Panc1 (cell line): ENCODE results near the gene HTATIP2. TPM values are rescaled to one million over a fixed set of nuclear protein-coding genes. Genes with fewer than 3 reads are reported as not detected.

Experiments used
- ATAC-seq: fragments of 200-7000 bp; cut with Tn5 transposase; 2 replicates; pipeline ENCODE4 v1.9.1; 2020; ENCODE audit warnings: mild to moderate bottlenecking, moderate library complexity
- Bru-seq: library from RNA; stranded (reverse); fragments of 400-500 nt; gene quantifications from one replicate; lab custom pipeline; 2021; lab: Mats Ljungman, UMichigan
- BruChase-seq, 2 experiments: library from RNA; stranded (reverse); fragments of 400-500 nt; gene quantifications; one replicate each; lab custom pipeline; 2021; lab: Mats Ljungman, UMichigan
- BruUV-seq: library from RNA; stranded (reverse); fragments of 400-500 nt; replicated peaks from 2 replicates; lab custom pipeline; 2021; lab: Mats Ljungman, UMichigan
- CTCF ChIA-PET: fragments of 300-600 bp; sonication (Branson Sonifier 250); formaldehyde crosslinking; loops from one replicate; lab custom pipeline; 2022; ENCODE audit warnings: antibody characterized with exemption; lab: Charles Lee
- POLR2A ChIA-PET: fragments of 300-600 bp; sonication (Branson Sonifier 250); formaldehyde crosslinking; loops from one replicate; lab custom pipeline; 2022; ENCODE audit warnings: antibody characterized with exemption; lab: Charles Lee
- DNase-seq: peaks from one replicate; pipeline ENCODE4 v3.0.0-alpha.2; 2010; ENCODE audit warnings: low read depth, low spot score
- H3K27ac ChIP-seq: 2 replicates; pipeline ENCODE4 v1.5.1; 2011; ENCODE audit warnings: mild to moderate bottlenecking, low read length, inconsistent platforms
- H3K27me3 ChIP-seq: fragments of 200-500 bp; sonication (Bioruptor generic); 2 replicates; pipeline ENCODE4 v1.6.0; 2014; ENCODE audit warnings: low read length, inconsistent platforms; ENCODE audit not compliant: control insufficient read depth, insufficient read depth
- H3K36me3 ChIP-seq: fragments of 200-500 bp; sonication (Bioruptor generic); 2 replicates; pipeline ENCODE4 v1.5.1; 2014; ENCODE audit warnings: inconsistent platforms, mild to moderate bottlenecking, low read length, moderate library complexity; ENCODE audit not compliant: control insufficient read depth, insufficient read depth
- H3K4me1 ChIP-seq: 2 replicates; pipeline ENCODE4 v1.5.1; 2011; ENCODE audit warnings: inconsistent platforms, mild to moderate bottlenecking, low read length, moderate library complexity; ENCODE audit not compliant: control insufficient read depth, insufficient read depth
- H3K4me3 ChIP-seq, 2 experiments: 2 replicates each; pipeline ENCODE4 v1.5.1; 2011 to 2012; ENCODE audit warnings: low read depth in 2 of 2, low read length in 2 of 2, mild to moderate bottlenecking in 2 of 2, inconsistent platforms in 1 of 2, moderate library complexity in 1 of 2
- H3K9me3 ChIP-seq: fragments of 200-500 bp; sonication (Bioruptor generic); 2 replicates; pipeline ENCODE4 v1.5.1; 2014; ENCODE audit warnings: low read depth, mild to moderate bottlenecking, inconsistent platforms, low read length, moderate library complexity; ENCODE audit not compliant: control insufficient read depth, insufficient read depth
- POLR2AphosphoS5 ChIP-seq: IDR thresholded peaks from 2 replicates; pipeline ENCODE4 v1.6.1; 2012; ENCODE audit warnings: mild to moderate bottlenecking, low read depth, low read length, moderate library complexity
- SIN3A ChIP-seq: IDR thresholded peaks from 2 replicates; pipeline ENCODE4 v1.6.1; 2012; ENCODE audit warnings: low read depth, mild to moderate bottlenecking, low read length, moderate library complexity, borderline replicate concordance; ENCODE audit not compliant: insufficient read depth
- TCF7L2 ChIP-seq: IDR thresholded peaks from 2 replicates; pipeline ENCODE4 v1.6.1; 2011; ENCODE audit warnings: mild to moderate bottlenecking, low read depth, low read length, inconsistent platforms
- in situ Hi-C: cut with HindIII; loops from 2 replicates; pipeline ENCODE4 v1.10.0; 2016; ENCODE audit warnings: low sequenced_read_pairs, low pct_unique_long_range_greater_than_20kb
- intact Hi-C: fragments of 100-400 bp; cut with micrococcal nuclease; formaldehyde crosslinking; loops from one replicate; pipeline ENCODE4 v1.10.0; 2022; ENCODE audit not compliant: unreplicated experiment
- long read RNA-seq: library from polyadenylated mRNA; unstranded; transcript quantifications from one replicate; pipeline ENCODE4 v2.0.0, GENCODE V29; 2021; ENCODE audit not compliant: unreplicated experiment
- polyA plus RNA-seq: library from polyadenylated mRNA; unstranded; fragments of >200 nt; gene quantifications from one replicate; pipeline ENCODE4 v1.2.1, GENCODE V29; 2012; ENCODE audit warnings: missing spikeins; ENCODE audit not compliant: insufficient read length
- total RNA-seq: library from RNA; stranded (reverse); gene quantifications from one replicate; pipeline ENCODE4 v1.2.1, GENCODE V29; 2021; ENCODE audit not compliant: unreplicated experiment
- TF ChIP-seq, protein P1 (sequence below), 2 experiments: IDR thresholded peaks; 2 replicates each; pipeline ENCODE4 v1.6.1; 2011 to 2012; ENCODE audit warnings: low read depth in 2 of 2, control low read depth in 1 of 2, low read length in 1 of 2, mild to moderate bottlenecking in 1 of 2, moderate library complexity in 1 of 2; ENCODE audit not compliant: insufficient read depth in 1 of 2
- TF ChIP-seq, protein P2 (sequence below): fragments of 450-650 bp; IDR thresholded peaks from 2 replicates; pipeline ENCODE4 v1.5.1; 2017; ENCODE audit warnings: mild to moderate bottlenecking

Gene HTATIP2
- total RNA-seq (68.9 TPM), Bru-seq, nascent RNA (percentile 69 among the genes with signal in this experiment), BruChase-seq, experiment 1, labeled RNA remaining after a 2-hour chase (percentile 64 among the genes with signal in this experiment), BruChase-seq, experiment 2, labeled RNA remaining after a 6-hour chase (percentile 75 among the genes with signal in this experiment)
- polyA plus RNA-seq = 65.5 TPM
- long read RNA-seq, transcript HTATIP2-202 (6 exons, 886 nt) = minor isoform, 13 of 144 reads
- long read RNA-seq, transcript HTATIP2-203 (6 exons, 967 nt) = minor isoform, 13 of 144 reads
- long read RNA-seq, transcript HTATIP2-204 (5 exons, 1,748 nt) = minor isoform, 9 of 144 reads
- long read RNA-seq, transcript HTATIP2-201 (6 exons, 1,477 nt) = major isoform, 95 of 144 reads
- long read RNA-seq, partial matches to known transcripts = 7 of 144 reads
- long read RNA-seq, other reads (novel, unspliced or antisense) = 6 of 144 reads

DNA sequence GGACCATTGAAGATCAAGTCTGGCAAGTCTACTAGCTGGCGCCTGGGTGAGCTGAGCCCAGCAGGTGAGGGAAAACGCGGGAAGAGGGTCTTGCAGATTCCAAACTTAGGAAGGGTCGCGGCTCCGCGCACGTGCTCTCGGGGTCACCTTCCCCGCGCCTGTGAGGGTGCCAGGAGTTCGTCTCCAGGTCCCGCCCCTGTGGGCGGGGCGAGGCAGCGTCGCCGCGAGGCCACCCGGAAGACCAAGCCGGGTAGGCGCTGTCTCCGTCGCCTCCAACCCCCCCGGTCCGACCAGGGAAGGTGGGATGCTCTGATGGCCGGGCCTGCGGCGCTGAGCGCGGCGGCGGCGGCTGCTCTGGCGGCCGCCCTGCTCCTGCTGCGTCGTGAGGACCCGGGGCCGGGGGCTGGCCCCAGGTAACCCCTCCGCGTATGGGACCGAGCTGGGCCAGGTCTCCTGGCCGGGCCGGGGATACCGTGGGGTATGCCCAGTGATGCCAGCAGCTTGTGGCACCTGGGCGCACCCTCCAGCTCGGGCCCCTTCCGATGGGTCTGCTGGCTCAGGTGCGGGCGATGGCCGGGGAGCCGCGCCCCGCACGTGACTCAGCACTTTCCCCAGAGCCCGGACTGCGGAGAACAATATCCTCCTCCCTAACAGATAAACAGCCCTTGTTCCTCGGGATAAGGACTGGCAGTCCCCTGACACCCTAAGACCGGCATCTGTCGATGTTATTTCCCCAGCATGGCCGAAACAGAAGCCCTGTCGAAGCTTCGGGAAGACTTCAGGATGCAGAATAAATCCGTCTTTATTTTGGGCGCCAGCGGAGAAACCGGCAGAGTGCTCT, at the start of gene HTATIP2:
Gene HTATIP2, plus strand, starts transcription at position 215 of the 841 bp plus-strand sequence. Its CDS starts 524 bp downstream, at position 739.
- Histone ChIP-seq H3K27ac (peak within 1 kb of the TSS; percentile 95), H3K27me3 (no peaks in the 10 kb centered on the region), H3K4me3 (peak within 1 kb of the TSS; percentile 70 to 89), H3K4me1 (peaks cover 40% of the 10 kb centered on the region), H3K36me3 (no peaks in the 10 kb centered on the region), H3K9me3 (no peaks in the 10 kb centered on the region)
- BruUV-seq = TSS peak; percentile 79
- TF ChIP-seq SIN3A (peak; percentile 43; the same call in 1 of the 2 replicates), POLR2AphosphoS5 (peak; percentile 52)
- TF ChIP-seq, protein P1, sequence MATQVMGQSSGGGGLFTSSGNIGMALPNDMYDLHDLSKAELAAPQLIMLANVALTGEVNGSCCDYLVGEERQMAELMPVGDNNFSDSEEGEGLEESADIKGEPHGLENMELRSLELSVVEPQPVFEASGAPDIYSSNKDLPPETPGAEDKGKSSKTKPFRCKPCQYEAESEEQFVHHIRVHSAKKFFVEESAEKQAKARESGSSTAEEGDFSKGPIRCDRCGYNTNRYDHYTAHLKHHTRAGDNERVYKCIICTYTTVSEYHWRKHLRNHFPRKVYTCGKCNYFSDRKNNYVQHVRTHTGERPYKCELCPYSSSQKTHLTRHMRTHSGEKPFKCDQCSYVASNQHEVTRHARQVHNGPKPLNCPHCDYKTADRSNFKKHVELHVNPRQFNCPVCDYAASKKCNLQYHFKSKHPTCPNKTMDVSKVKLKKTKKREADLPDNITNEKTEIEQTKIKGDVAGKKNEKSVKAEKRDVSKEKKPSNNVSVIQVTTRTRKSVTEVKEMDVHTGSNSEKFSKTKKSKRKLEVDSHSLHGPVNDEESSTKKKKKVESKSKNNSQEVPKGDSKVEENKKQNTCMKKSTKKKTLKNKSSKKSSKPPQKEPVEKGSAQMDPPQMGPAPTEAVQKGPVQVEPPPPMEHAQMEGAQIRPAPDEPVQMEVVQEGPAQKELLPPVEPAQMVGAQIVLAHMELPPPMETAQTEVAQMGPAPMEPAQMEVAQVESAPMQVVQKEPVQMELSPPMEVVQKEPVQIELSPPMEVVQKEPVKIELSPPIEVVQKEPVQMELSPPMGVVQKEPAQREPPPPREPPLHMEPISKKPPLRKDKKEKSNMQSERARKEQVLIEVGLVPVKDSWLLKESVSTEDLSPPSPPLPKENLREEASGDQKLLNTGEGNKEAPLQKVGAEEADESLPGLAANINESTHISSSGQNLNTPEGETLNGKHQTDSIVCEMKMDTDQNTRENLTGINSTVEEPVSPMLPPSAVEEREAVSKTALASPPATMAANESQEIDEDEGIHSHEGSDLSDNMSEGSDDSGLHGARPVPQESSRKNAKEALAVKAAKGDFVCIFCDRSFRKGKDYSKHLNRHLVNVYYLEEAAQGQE (IDR thresholded peaks at IDR 0.05; ENCODE audit: insufficient read depth in 1 of 2, low read depth in 2 of 2, low read length in 1 of 2) = no peak
- intact Hi-C loops (no loop called here), in situ Hi-C loops (no loop called here)
- CTCF ChIA-PET = no interaction called here
- ATAC-seq (peak; percentile 92), DNase-seq (no peak)
- POLR2A ChIA-PET = interaction anchor here (0.6 kb wide), 1 partner anchor 427 kb away, joined by 3 read pairs; no protein-coding TSS in a partner anchor

DNA sequence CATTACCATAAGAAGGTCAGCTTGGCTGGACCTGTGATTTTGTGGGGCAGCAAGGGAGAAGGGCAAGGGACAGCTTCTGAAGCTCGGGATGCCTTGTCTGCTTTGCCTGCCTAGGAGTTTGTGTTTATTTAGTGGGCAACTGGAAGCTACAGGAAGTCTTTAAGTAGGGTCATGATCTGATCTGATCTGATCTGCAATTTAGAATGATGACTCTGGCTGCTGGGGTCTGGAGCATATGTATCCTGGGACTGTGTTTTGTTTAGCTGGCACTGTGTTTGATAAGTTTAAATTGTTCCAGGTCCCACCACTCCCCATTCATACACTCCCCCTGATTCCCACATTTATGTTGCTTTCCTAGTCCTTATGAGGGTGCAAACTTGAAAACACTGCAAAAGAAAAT, 47.7 kb upstream of the HTATIP2 start:
- TF ChIP-seq TCF7L2 (no peak), POLR2AphosphoS5 (no peak), SIN3A (no peak)
- TF ChIP-seq, protein P1 (IDR thresholded peaks at IDR 0.05; ENCODE audit: insufficient read depth in 1 of 2, low read depth in 2 of 2, low read length in 1 of 2) = no peak
- TF ChIP-seq, protein P2, sequence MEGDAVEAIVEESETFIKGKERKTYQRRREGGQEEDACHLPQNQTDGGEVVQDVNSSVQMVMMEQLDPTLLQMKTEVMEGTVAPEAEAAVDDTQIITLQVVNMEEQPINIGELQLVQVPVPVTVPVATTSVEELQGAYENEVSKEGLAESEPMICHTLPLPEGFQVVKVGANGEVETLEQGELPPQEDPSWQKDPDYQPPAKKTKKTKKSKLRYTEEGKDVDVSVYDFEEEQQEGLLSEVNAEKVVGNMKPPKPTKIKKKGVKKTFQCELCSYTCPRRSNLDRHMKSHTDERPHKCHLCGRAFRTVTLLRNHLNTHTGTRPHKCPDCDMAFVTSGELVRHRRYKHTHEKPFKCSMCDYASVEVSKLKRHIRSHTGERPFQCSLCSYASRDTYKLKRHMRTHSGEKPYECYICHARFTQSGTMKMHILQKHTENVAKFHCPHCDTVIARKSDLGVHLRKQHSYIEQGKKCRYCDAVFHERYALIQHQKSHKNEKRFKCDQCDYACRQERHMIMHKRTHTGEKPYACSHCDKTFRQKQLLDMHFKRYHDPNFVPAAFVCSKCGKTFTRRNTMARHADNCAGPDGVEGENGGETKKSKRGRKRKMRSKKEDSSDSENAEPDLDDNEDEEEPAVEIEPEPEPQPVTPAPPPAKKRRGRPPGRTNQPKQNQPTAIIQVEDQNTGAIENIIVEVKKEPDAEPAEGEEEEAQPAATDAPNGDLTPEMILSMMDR = no peak
- peaks cover 4% of the 10 kb centered on the region; the same call in 1 of the 2 replicates for H3K27me3 ChIP-seq
- no peak overlapping the region for H3K4me3 ChIP-seq
- in situ Hi-C loops (no loop called here), intact Hi-C loops (no loop called here)
- ATAC-seq (no peak), DNase-seq (no peak)
- H3K36me3 ChIP-seq = no peaks in the 10 kb centered on the region
- CTCF ChIA-PET = no interaction called here
- no TSS peak for BruUV-seq
- H3K27ac ChIP-seq = no peak overlapping the region
- H3K9me3 ChIP-seq = no peaks in the 10 kb centered on the region
- no peaks in the 10 kb centered on the region for H3K4me1 ChIP-seq
- POLR2A ChIA-PET = no interaction called here
